Fibroblast of skin of left quadriceps (primary cell): ENCODE measurements around the gene ENPP6.
"Not testable (repeated sequence)": the region's sequence is repeated elsewhere in the genome, so short reads cannot be mapped to it uniquely, and the experiment has no call there.

Experiments used
- DNase-seq, 2 experiments: peaks; one replicate each; pipeline ENCODE4 v3.0.0-alpha.2; 2013; ENCODE audit warnings: low read depth in 2 of 2

Gene ENPP6

GRCh38 chr4:184235526-184235925, 17.9 kb upstream of the ENPP6 start:
- DNase-seq, result no peak

GRCh38 chr4:184234155-184234554, 16.5 kb upstream of the ENPP6 start:
- DNase-seq, result no peak

- DNase-seq, result no peak
Measured at GRCh38 chr4:184232975-184233374, 15.3 kb upstream of the ENPP6 start.

GRCh38 chr4:184232202-184232601, 14.5 kb upstream of the ENPP6 start:
- DNase-seq, result no peak

GRCh38 chr4:184231573-184231972, 13.9 kb upstream of the ENPP6 start:
- DNase-seq, result no peak

- DNase-seq, result no peak
Measured at GRCh38 chr4:184228056-184228705, 10.5 kb upstream of the ENPP6 start.

- DNase-seq, result no peak
Measured at GRCh38 chr4:184216515-184216914, 1.2 kb downstream of the ENPP6 start.

GRCh38 chr4:184215709-184216328, 1.9 kb downstream of the ENPP6 start:
- DNase-seq, result no peak

GRCh38 chr4:184214931-184215330, 2.7 kb downstream of the ENPP6 start:
- DNase-seq, result no peak

- not testable (repeated sequence) for DNase-seq
Measured at GRCh38 chr4:184207734-184208607, 9.7 kb downstream of the ENPP6 start.

GRCh38 chr4:184205243-184205642, 12.4 kb downstream of the ENPP6 start:
- no peak for DNase-seq

GRCh38 chr4:184203300-184203699, 14.4 kb downstream of the ENPP6 start:
- DNase-seq, result no peak

- DNase-seq, result no peak
Measured at GRCh38 chr4:184201179-184201578, 16.5 kb downstream of the ENPP6 start.

GRCh38 chr4:184200296-184200695, 17.4 kb downstream of the ENPP6 start:
- no peak for DNase-seq

- DNase-seq, result no peak
Measured at GRCh38 chr4:184199780-184200179, 17.9 kb downstream of the ENPP6 start.

- no peak for DNase-seq
Measured at GRCh38 chr4:184198190-184198589, 19.5 kb downstream of the ENPP6 start.

GRCh38 chr4:184197536-184198082, 20.1 kb downstream of the ENPP6 start:
- no peak for DNase-seq

GRCh38 chr4:184196730-184197385, 20.8 kb downstream of the ENPP6 start:
- no peak for DNase-seq

- DNase-seq, result no peak
Measured at GRCh38 chr4:184193556-184194525, 23.8 kb downstream of the ENPP6 start.

GRCh38 chr4:184192933-184193332, 24.7 kb downstream of the ENPP6 start:
- DNase-seq, result no peak

- DNase-seq, result no peak
Measured at GRCh38 chr4:184191267-184191666, 26.4 kb downstream of the ENPP6 start.
